Kidney epithelial cell (primary cell): Measurements from ENCODE around the gene DNAH3. TPM values are rescaled to one million over a fixed set of nuclear protein-coding genes. Genes with fewer than 3 reads are reported as not detected.
"Not testable (repeated sequence)": the region's sequence is repeated elsewhere in the genome, so short reads cannot be mapped to it uniquely, and the experiment has no call there.

ENCODE experiments used
- DNase-seq: peaks from one replicate; pipeline ENCODE4 v3.0.0-alpha.2; 2010; ENCODE audit warnings: low read depth
- H3K27me3 ChIP-seq: 2 replicates; pipeline ENCODE4 v1.6.0; 2011; ENCODE audit warnings: low read length; ENCODE audit not compliant: control insufficient read depth, insufficient read depth
- H3K36me3 ChIP-seq: 2 replicates; pipeline ENCODE4 v1.5.1; 2011; ENCODE audit warnings: low read length; ENCODE audit not compliant: control insufficient read depth, insufficient read depth
- H3K4me3 ChIP-seq: 2 replicates; pipeline ENCODE4 v1.5.1; 2011; ENCODE audit warnings: low read depth, mild to moderate bottlenecking, control low read depth, low read length
- CTCF ChIP-seq: IDR thresholded peaks from 2 replicates; pipeline ENCODE4 v1.5.1; 2011; ENCODE audit warnings: mild to moderate bottlenecking, moderate library complexity, low read length, control low read depth, inconsistent platforms; ENCODE audit not compliant: insufficient read depth, poor library complexity, severe bottlenecking
- total RNA-seq: library from RNA; depleted of rRNA; stranded (reverse); fragments of >200 nt; gene quantifications from 2 replicates; pipeline ENCODE4 v1.2.3, GENCODE V29; 2015

The DNAH3 gene
- total RNA-seq, 1 donor from 2014 or later = not detected

- H3K27me3 ChIP-seq = no peaks in the 10 kb centered on the region
- no peak overlapping the region for H3K4me3 ChIP-seq
- TF ChIP-seq CTCF = no peak
- peaks cover 3% of the 10 kb centered on the region for H3K36me3 ChIP-seq
- no peak for DNase-seq
These were observed 34.2 kb upstream of the DNAH3 start for GRCh38 chr16:21184834-21185233.

GRCh38 chr16:21183995-21184394, 33.3 kb upstream of the DNAH3 start:
- no peak for TF ChIP-seq CTCF
- Histone ChIP-seq H3K4me3 (no peak overlapping the region), H3K36me3 (peaks cover 3% of the 10 kb centered on the region), H3K27me3 (no peaks in the 10 kb centered on the region)
- DNase-seq = no peak

- no peak for DNase-seq
- Histone ChIP-seq H3K36me3 (peaks cover 3% of the 10 kb centered on the region), H3K4me3 (no peak overlapping the region), H3K27me3 (no peaks in the 10 kb centered on the region)
- no peak for TF ChIP-seq CTCF
These were observed 29.3 kb upstream of the DNAH3 start for GRCh38 chr16:21179983-21180365.

GRCh38 chr16:21179126-21179982, 28.7 kb upstream of the DNAH3 start:
- Histone ChIP-seq H3K4me3 (no peak overlapping the region), H3K36me3 (peaks cover 3% of the 10 kb centered on the region), H3K27me3 (no peaks in the 10 kb centered on the region)
- no peak for TF ChIP-seq CTCF
- DNase-seq = no peak

- Histone ChIP-seq H3K4me3 (no peak overlapping the region), H3K36me3 (no peaks in the 10 kb centered on the region), H3K27me3 (no peaks in the 10 kb centered on the region)
- DNase-seq = no peak
- no peak for TF ChIP-seq CTCF
These were observed 24.8 kb upstream of the DNAH3 start for GRCh38 chr16:21175397-21175796.

GRCh38 chr16:21172650-21173049, 22.0 kb upstream of the DNAH3 start:
- H3K4me3 ChIP-seq = no peak overlapping the region
- no peak for DNase-seq
- H3K27me3 ChIP-seq = no peaks in the 10 kb centered on the region
- no peak for TF ChIP-seq CTCF
- no peaks in the 10 kb centered on the region for H3K36me3 ChIP-seq

- H3K4me3 ChIP-seq, H3K36me3 ChIP-seq, DNase-seq, H3K27me3 ChIP-seq: not testable (repeated sequence)
These were observed 19.5 kb upstream of the DNAH3 start for GRCh38 chr16:21170116-21170515.
